Subcutaneous adipose tissue (tissue), 4 donors: ENCODE measurements around the gene APOBR. TPM values are rescaled to one million over a fixed set of nuclear protein-coding genes. Genes with fewer than 3 reads are reported as not detected.

Experiments used
- total RNA-seq, 4 donors: library from RNA; depleted of rRNA; stranded (reverse); fragments of >200 nt; gene quantifications; one replicate each; pipeline ENCODE4 v1.1.0, GENCODE V29; 2016
- TF ChIP-seq, protein P1 (sequence below): fragments of 450-650 bp; IDR thresholded peaks from one replicate; pipeline ENCODE4 v1.5.1; 2016; ENCODE audit warnings: low read depth, mild to moderate bottlenecking, control low read depth, antibody characterized with exemption, moderate library complexity

The APOBR gene
- total RNA-seq, 4 donors from 2014 or later, result 1.6 to 8.7 (median 2.8) TPM

DNA sequence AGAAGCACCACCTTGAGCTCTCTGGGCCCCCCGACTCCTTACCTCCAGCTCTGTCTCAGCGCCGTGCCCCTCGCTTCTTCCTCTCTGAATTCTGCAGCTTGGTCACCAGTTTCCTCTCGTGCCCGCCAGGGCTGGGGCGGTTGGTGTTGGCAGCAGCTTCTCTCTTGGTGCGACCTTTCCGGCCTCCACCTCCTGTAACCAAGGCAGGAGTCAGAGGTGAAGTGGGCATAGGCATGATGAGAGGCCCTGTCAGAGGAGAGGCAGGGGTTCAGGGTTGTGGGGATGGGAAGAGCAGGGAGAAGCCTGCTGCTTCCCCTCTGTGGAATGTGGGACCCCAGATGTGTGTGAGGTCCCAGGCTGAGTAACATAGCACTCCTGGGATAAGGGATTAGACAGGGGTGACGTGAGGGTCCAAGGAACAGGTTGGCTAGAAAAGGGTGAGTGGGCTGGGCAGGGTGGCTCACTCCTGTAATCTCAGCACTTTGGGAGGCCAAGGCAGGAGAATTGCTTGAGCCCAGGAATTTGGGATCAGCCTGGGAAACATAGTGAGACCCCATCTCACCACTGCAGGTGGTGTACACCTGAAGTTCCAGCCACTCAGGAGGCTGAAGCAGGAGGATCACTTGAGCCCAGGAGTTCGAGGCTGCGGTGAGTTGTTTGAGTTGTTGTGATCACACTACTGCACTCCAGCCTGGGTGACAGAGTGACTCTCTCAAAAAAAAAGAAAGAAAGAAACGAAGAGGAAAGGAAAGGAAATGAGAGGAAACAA lies 43.7 kb downstream of the APOBR start:
- TF ChIP-seq, protein P1, sequence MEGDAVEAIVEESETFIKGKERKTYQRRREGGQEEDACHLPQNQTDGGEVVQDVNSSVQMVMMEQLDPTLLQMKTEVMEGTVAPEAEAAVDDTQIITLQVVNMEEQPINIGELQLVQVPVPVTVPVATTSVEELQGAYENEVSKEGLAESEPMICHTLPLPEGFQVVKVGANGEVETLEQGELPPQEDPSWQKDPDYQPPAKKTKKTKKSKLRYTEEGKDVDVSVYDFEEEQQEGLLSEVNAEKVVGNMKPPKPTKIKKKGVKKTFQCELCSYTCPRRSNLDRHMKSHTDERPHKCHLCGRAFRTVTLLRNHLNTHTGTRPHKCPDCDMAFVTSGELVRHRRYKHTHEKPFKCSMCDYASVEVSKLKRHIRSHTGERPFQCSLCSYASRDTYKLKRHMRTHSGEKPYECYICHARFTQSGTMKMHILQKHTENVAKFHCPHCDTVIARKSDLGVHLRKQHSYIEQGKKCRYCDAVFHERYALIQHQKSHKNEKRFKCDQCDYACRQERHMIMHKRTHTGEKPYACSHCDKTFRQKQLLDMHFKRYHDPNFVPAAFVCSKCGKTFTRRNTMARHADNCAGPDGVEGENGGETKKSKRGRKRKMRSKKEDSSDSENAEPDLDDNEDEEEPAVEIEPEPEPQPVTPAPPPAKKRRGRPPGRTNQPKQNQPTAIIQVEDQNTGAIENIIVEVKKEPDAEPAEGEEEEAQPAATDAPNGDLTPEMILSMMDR, result no peak

DNA sequence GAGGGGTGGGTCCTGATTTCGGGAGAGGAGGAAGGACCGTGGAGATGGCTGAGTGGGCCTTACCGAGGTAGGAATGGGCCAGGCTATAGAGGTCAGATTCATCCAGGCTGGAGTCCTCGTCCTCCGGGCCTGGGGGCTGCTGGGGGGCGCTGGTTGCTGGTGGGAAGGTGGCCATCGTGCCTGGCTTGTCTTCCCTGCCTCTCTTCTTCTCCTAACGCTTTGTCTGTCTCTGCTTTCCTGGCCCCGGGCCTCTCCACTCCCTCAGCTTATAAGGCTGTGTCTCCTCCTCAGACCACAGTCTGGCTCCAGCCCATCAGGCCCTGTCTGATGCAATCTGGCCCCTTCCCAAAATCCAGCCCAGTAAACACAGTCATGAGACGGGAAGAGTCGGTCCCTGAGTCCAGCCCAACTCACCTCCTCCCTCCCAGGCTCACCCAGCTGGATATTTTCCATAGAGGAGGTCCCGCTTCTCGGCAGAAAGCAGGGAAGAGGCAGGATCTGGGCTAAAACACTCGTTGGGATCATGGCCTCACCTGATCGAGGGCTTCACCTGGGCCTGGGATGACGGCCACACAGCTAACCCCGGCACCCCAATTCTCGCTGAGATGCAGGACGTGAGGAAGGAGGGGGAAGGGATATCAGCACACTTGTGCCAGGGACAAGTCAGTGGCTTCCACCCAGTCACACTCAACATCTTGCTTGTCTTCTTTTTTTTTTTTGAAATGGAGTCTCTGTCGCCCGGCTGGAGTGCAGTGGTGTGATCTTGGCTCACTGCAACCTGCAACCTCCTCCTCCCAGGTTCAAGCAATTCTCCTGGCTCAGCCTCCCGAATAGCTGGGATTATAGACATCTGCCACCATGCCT lies 44.5 kb downstream of the APOBR start, which contains the start of gene NUPR1:
NUPR1 (minus strand) TSS at position 242 of the 864 bp plus-strand sequence; CDS start at position 175, 67 bp downstream.
- TF ChIP-seq, protein P1, result no peak

DNA sequence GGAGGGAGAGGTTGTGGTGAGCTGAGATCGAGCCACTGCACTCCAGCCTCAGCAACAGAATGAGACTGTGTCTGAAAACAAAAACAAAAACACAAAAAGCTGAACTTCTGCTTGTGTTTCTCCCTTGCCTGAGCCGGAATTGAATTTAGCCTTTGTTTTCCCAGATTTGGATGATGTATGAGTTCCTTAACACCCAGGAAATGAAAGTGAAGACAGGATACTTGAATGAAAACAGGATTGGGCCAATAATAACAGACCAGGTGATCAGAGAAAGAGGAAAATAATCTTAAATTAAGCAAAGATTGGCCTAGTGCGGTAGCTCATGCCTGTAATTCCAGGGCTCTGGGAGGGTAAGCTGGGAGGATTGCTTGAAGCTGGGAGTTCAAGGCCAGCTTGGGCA lies 45.9 kb downstream of the APOBR start:
- TF ChIP-seq, protein P1, result no peak

DNA sequence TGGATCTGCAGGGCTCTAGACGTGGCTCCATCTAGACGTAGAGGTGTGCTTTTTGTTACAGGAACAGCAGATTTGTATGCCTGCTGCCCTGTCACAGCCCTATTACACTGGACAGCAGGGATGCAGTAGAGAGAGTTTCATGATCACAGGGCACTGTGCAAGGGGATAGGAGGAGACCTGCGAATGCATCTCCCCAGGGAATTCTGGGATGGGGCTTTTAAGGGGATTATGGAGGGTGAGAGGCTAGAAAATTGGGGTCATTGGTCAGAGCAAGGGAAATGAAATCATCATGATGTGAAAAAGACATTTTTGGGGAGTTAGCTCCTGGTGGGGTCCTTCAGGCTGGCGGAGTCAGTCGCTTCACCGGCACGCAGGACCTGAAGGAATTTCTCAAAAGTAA lies 48.2 kb downstream of the APOBR start:
- TF ChIP-seq, protein P1, result no peak

DNA sequence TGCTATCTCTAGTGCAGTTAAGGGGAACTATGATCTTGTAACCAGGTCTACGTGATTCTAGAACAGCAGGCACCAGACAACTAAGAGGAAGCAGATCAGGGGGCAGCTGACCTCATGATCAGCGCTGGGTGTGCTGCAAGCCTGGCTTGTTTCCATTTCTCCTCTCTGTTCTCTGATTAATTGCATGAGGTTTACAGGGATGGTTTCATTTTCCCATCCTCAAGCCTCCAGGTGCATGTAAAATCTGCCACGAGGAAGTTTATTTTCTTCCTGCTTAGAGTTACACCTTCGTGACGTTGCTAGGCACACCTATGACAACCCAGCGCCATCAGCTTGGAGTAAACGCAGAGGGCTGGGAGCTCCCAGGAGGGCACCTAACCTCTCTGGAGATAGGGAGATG lies 48.6 kb downstream of the APOBR start:
- TF ChIP-seq, protein P1, result no peak

DNA sequence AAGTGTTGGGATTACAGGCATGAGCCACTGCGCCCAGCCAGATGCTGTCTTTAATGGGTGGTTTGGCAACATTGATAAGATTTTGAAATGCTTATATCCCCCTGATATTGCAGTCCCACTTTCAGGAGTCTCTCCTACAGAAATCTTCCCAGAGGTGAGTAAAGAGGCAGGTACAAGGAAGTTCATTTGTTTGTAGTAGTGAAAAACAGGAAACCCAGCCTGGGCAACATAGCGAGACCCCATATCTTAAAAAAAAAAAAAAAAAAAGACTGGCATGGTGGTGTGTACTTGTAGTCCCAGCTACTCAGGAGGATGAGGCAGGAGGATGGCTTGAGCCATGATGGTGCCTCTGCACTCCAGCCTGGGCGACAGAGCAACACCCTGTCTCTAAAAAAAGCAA lies 50.6 kb downstream of the APOBR start:
- TF ChIP-seq, protein P1, result no peak

DNA sequence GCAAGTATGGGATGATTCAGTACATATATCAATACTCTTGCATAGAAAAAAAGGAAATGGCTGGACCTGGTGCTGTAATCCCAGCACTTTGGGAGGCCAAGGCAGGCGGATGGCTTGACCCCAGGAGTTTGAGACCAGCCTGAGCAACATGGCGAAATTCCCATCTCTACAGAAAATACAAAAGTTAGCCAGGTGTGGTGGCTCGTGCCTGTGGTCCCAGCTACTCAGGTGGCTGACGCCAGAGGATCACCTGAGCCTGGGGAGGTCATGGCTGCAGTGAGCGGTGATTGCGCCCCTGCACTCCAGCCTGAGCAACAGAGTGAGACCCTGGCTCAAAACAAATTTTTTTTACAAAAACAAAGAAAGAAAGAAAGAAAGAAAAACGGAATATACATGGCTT lies 52.2 kb downstream of the APOBR start:
- TF ChIP-seq, protein P1, result no peak
